Measurements from ENCODE around the gene TOB2.
"Not testable (repeated sequence)": the region's sequence is repeated elsewhere in the genome, so short reads cannot be mapped to it uniquely, and the experiment has no call there.

TOB2 gene

GRCh38 chr22:41435560-41435959 lies 11.0 kb downstream of the TOB2 start:
- no peaks in the 10 kb centered on the region for H3K9me3 ChIP-seq (ENCODE audit: control insufficient read depth, insufficient read depth, low read length)
- H3K4me3 ChIP-seq (ENCODE audit: low read depth, low read length) = no peak overlapping the region
- no peaks in the 10 kb centered on the region for H3K4me1 ChIP-seq (ENCODE audit: control insufficient read depth, insufficient read depth, low read length)
- H3K36me3 ChIP-seq (ENCODE audit: control insufficient read depth, insufficient read depth, low read length) = peaks cover 30% of the 10 kb centered on the region
- no peaks in the 10 kb centered on the region for H3K27me3 ChIP-seq (ENCODE audit: control insufficient read depth, insufficient read depth, low read length)
- H3K9ac ChIP-seq (ENCODE audit: low read depth, low read length) = no peak overlapping the region

GRCh38 chr22:41434361-41435003 lies 12.1 kb downstream of the TOB2 start:
- H3K9me3 ChIP-seq (ENCODE audit: control insufficient read depth, insufficient read depth, low read length); H3K4me1 ChIP-seq (ENCODE audit: control insufficient read depth, insufficient read depth, low read length); H3K9ac ChIP-seq (ENCODE audit: low read depth, low read length); H3K4me3 ChIP-seq (ENCODE audit: low read depth, low read length); H3K27me3 ChIP-seq (ENCODE audit: control insufficient read depth, insufficient read depth, low read length): not testable (repeated sequence)
- peaks cover 30% of the 10 kb centered on the region for H3K36me3 ChIP-seq (ENCODE audit: control insufficient read depth, insufficient read depth, low read length)

GRCh38 chr22:41433480-41433879 lies 13.1 kb downstream of the TOB2 start:
- peaks cover 30% of the 10 kb centered on the region for H3K36me3 ChIP-seq (ENCODE audit: control insufficient read depth, insufficient read depth, low read length)
- H3K4me1 ChIP-seq (ENCODE audit: control insufficient read depth, insufficient read depth, low read length); H3K4me3 ChIP-seq (ENCODE audit: low read depth, low read length); H3K9me3 ChIP-seq (ENCODE audit: control insufficient read depth, insufficient read depth, low read length); H3K9ac ChIP-seq (ENCODE audit: low read depth, low read length); H3K27me3 ChIP-seq (ENCODE audit: control insufficient read depth, insufficient read depth, low read length): not testable (repeated sequence)

DNA sequence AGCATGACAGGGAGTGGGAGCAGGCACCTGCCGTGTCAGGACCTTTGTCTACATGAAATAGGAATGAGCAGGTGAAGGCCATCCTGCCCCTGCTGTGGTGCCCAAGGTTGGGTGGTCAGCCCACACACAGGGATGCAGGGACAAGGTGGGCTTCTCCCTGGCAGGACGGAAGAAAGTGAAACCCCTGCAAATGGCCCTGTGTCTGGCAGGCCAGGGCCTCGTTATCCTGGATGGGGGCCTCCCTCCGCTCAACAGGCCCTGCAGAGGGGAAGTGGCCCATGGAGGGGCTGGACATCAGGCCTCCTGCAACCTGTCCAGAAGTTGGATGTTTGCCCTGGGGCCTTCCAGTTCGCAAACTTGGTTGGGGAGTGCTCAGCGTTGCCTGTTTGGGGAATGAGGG lies 14.9 kb downstream of the TOB2 start:
- Histone ChIP-seq H3K36me3 (ENCODE audit: control insufficient read depth, insufficient read depth, low read length) (peaks cover 25% of the 10 kb centered on the region), H3K4me3 (ENCODE audit: low read depth, low read length) (no peak overlapping the region), H3K9me3 (ENCODE audit: control insufficient read depth, insufficient read depth, low read length) (no peaks in the 10 kb centered on the region), H3K27me3 (ENCODE audit: control insufficient read depth, insufficient read depth, low read length) (no peaks in the 10 kb centered on the region), H3K9ac (ENCODE audit: low read depth, low read length) (no peak overlapping the region), H3K4me1 (ENCODE audit: control insufficient read depth, insufficient read depth, low read length) (no peaks in the 10 kb centered on the region)

- Histone ChIP-seq H3K9ac (ENCODE audit: low read depth, low read length) (no peak overlapping the region), H3K9me3 (ENCODE audit: control insufficient read depth, insufficient read depth, low read length) (no peaks in the 10 kb centered on the region), H3K36me3 (ENCODE audit: control insufficient read depth, insufficient read depth, low read length) (peaks cover 11% of the 10 kb centered on the region), H3K4me3 (ENCODE audit: low read depth, low read length) (no peak overlapping the region), H3K4me1 (ENCODE audit: control insufficient read depth, insufficient read depth, low read length) (no peaks in the 10 kb centered on the region), H3K27me3 (ENCODE audit: control insufficient read depth, insufficient read depth, low read length) (no peaks in the 10 kb centered on the region)
Observed at GRCh38 chr22:41429951-41430332, 16.7 kb downstream of the TOB2 start.

GRCh38 chr22:41429232-41429950 lies 17.2 kb downstream of the TOB2 start:
- Histone ChIP-seq H3K27me3 (ENCODE audit: control insufficient read depth, insufficient read depth, low read length) (no peaks in the 10 kb centered on the region), H3K9ac (ENCODE audit: low read depth, low read length) (no peak overlapping the region), H3K9me3 (ENCODE audit: control insufficient read depth, insufficient read depth, low read length) (no peaks in the 10 kb centered on the region), H3K4me3 (ENCODE audit: low read depth, low read length) (no peak overlapping the region), H3K36me3 (ENCODE audit: control insufficient read depth, insufficient read depth, low read length) (peaks cover 7% of the 10 kb centered on the region), H3K4me1 (ENCODE audit: control insufficient read depth, insufficient read depth, low read length) (no peaks in the 10 kb centered on the region)

DNA sequence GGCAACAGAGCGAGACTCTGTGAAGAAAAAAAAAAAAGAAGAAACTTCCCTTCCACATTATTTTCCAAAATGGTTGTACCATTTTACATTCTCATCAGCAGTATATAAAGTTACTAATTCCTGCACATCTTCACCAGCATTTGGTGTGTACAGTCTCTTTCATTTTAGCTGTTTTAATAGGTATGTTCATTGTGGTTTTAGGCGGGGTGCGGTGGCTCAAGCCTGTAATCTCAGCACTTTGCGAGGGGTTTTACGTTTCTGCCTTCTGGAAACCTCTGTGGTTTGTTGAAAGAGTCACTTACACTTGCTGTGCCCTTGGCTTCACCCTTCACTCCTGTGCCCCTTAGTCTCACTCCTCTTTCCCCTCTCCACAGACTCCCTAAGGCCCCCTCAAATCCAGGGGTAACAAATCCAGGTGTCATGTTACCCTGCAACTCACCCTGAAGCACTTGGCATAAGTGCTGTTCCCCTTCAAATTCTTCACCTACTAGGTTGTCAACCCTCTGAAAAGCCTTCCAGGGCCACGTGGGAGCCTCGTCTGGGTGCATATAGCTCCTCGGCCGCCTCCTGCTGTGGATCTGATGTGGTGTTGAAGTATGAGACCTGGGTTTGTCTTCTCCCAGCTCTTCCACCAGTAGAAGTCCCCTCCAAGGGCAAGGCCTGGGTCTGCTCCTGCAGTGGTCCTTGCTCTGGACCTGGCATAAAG lies 20.8 kb downstream of the TOB2 start:
- Histone ChIP-seq H3K27me3 (ENCODE audit: control insufficient read depth, insufficient read depth, low read length) (no peaks in the 10 kb centered on the region), H3K36me3 (ENCODE audit: control insufficient read depth, insufficient read depth, low read length) (no peaks in the 10 kb centered on the region), H3K9ac (ENCODE audit: low read depth, low read length) (no peak overlapping the region), H3K9me3 (ENCODE audit: control insufficient read depth, insufficient read depth, low read length) (no peaks in the 10 kb centered on the region), H3K4me1 (ENCODE audit: control insufficient read depth, insufficient read depth, low read length) (no peaks in the 10 kb centered on the region), H3K4me3 (ENCODE audit: low read depth, low read length) (no peak overlapping the region)

DNA sequence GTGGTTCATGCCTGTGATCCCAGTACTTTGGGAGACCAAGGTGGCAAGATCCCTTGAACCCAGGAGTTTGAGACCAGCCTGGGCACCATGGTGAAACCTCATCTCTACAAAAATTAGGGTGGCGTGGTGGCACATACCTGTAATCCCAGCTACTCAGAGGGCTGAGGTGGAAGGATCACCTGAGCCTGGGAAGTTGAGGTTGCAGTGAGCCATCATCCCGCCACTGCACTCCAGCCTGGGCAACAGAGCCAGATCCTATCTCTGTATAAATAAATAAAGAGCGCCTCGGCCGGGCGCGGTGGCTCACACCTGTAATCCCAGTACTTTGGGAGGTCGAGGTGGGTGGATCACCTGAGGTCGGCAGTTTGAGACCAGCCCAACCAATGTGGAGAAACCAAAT lies 27.9 kb downstream of the TOB2 start:
- Histone ChIP-seq H3K9ac (ENCODE audit: low read depth, low read length) (no peak overlapping the region), H3K4me1 (ENCODE audit: control insufficient read depth, insufficient read depth, low read length) (peaks cover 2% of the 10 kb centered on the region), H3K36me3 (ENCODE audit: control insufficient read depth, insufficient read depth, low read length) (no peaks in the 10 kb centered on the region), H3K4me3 (ENCODE audit: low read depth, low read length) (no peak overlapping the region), H3K27me3 (ENCODE audit: control insufficient read depth, insufficient read depth, low read length) (no peaks in the 10 kb centered on the region), H3K9me3 (ENCODE audit: control insufficient read depth, insufficient read depth, low read length) (no peaks in the 10 kb centered on the region)

DNA sequence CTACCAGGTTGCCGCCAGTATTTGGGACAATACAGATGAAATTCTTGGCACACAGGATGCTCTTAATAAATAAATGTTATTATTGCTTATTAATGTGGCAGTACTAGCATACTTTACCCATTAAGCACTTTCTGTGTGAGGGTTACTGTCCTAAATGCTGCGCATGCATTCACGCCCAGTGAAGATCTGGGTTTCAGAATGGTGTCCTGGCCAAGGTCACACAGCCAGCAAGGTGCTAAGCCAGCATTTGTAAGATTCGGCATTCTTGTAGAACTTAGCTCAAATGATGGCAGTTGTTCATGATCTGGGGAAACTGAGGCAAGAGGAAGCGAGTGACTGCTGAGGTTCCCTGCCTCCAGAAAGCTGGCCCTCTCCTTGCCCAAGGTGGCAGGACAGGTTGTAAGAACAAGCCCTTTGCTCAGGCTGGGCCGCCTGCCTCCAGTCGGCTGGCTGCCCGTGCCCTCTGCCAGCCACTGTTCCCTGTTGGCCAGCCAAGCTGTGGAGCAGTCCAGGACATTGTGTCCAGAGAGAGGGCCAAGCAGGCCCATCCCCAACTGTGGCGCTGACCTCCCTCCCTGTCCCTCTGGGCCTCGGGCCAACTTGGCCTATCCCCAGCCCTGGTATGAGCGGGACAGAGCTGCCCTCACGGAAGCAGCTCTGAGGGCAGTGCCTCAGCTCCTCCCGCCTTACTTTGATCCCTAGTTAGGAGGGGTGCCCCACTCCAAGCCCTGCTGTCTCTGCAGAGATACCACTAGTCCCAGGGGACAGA lies 28.8 kb downstream of the TOB2 start:
- Histone ChIP-seq H3K4me1 (ENCODE audit: control insufficient read depth, insufficient read depth, low read length) (peaks cover 2% of the 10 kb centered on the region), H3K27me3 (ENCODE audit: control insufficient read depth, insufficient read depth, low read length) (no peaks in the 10 kb centered on the region), H3K4me3 (ENCODE audit: low read depth, low read length) (no peak overlapping the region)

DNA sequence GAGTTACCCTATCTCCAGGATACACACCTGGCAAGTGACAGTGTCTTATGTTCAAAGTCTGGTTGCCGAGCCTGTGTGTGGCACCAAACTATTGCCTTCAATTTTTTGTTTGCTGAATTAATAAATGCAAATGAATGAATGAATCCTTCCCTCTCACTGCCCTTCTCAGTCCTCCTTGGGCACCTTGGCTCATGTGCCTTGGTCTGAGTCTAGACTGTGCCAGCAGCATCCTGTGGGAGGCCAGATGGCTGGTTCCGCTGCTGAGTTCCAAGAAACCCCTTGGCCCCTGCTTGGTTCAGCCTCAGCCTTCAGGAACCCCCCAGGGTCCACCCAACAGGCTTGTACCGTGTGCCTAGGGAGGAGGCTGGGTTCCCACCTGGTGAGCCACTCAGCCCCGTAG lies 31.0 kb downstream of the TOB2 start:
- Histone ChIP-seq H3K4me3 (ENCODE audit: low read depth, low read length) (no peak overlapping the region), H3K4me1 (ENCODE audit: control insufficient read depth, insufficient read depth, low read length) (peaks cover 8% of the 10 kb centered on the region)

More for the DNA sequence above, 28.8 kb downstream of the TOB2 start:
- Histone ChIP-seq H3K36me3 (ENCODE audit: control insufficient read depth, insufficient read depth, low read length) (no peaks in the 10 kb centered on the region), H3K9ac (ENCODE audit: low read depth, low read length) (no peak overlapping the region), H3K9me3 (ENCODE audit: control insufficient read depth, insufficient read depth, low read length) (no peaks in the 10 kb centered on the region)

GRCh38 chr22:41411021-41411851 lies 35.4 kb downstream of the TOB2 start:
- Histone ChIP-seq H3K9ac (ENCODE audit: low read depth, low read length) (peak overlapping the region; percentile 8), H3K4me1 (ENCODE audit: control insufficient read depth, insufficient read depth, low read length) (peaks cover 8% of the 10 kb centered on the region), H3K27me3 (ENCODE audit: control insufficient read depth, insufficient read depth, low read length) (no peaks in the 10 kb centered on the region), H3K9me3 (ENCODE audit: control insufficient read depth, insufficient read depth, low read length) (no peaks in the 10 kb centered on the region), H3K4me3 (ENCODE audit: low read depth, low read length) (no peak overlapping the region), H3K36me3 (ENCODE audit: control insufficient read depth, insufficient read depth, low read length) (no peaks in the 10 kb centered on the region)

More for the DNA sequence above, 31.0 kb downstream of the TOB2 start:
- Histone ChIP-seq H3K9ac (ENCODE audit: low read depth, low read length) (no peak overlapping the region), H3K27me3 (ENCODE audit: control insufficient read depth, insufficient read depth, low read length) (no peaks in the 10 kb centered on the region), H3K9me3 (ENCODE audit: control insufficient read depth, insufficient read depth, low read length) (no peaks in the 10 kb centered on the region), H3K36me3 (ENCODE audit: control insufficient read depth, insufficient read depth, low read length) (no peaks in the 10 kb centered on the region)
